ENCODE results near the gene COL24A1.
"Not testable (repeated sequence)": the region's sequence is repeated elsewhere in the genome, so short reads cannot be mapped to it uniquely, and the experiment has no call there.

Gene COL24A1

DNA sequence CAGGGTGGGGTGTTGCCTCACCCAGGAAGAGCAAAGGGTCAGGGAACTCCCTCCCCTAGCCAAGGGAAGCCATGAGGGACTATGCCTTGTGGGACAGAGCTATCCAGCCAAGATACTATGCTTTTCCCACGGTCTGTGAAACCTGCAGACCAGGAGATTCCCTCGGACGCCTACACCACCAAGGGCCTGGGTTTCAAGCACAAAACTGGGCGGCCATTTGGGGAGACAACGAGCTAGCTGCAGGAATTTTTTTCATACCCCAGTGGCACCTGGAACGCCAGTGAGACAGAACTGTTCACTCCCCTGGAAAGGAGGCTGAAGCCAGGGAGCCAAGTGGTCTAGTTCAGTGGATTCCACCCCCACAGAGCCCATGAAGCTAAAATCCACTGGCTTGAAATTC is 84.7 kb downstream of the COL24A1 start:
- not testable (repeated sequence) for DNase-seq

- DNase-seq: no peak
These were observed 86.8 kb downstream of the COL24A1 start for GRCh38 chr1:86069757-86070145.

- DNase-seq: no peak
These were observed 87.5 kb downstream of the COL24A1 start for GRCh38 chr1:86068841-86069756.

- DNase-seq: peak; percentile 30
These were observed 88.3 kb downstream of the COL24A1 start for GRCh38 chr1:86068271-86068721.

- DNase-seq: peak; percentile 35
These were observed 88.9 kb downstream of the COL24A1 start for GRCh38 chr1:86067626-86068025.

DNA sequence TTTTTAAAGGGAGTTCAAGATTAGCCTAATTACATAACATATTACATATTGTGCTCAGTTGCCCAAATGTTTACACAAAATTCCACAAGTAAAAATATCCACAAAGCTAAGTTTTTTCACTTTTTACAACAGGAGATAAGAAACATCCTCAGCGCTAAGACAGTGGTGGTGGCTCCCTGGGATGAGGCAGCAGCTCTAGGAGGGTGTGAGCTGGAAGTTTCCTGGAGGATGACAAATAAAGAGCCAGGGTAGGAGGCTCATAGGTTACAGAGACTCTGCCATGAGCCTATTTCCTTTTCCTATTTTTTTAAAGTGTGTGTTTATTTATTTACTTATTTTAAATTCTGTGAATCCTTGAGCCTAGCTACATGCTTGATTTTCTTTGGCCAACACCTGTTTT is 91.7 kb downstream of the COL24A1 start:
- no peak for DNase-seq

DNA sequence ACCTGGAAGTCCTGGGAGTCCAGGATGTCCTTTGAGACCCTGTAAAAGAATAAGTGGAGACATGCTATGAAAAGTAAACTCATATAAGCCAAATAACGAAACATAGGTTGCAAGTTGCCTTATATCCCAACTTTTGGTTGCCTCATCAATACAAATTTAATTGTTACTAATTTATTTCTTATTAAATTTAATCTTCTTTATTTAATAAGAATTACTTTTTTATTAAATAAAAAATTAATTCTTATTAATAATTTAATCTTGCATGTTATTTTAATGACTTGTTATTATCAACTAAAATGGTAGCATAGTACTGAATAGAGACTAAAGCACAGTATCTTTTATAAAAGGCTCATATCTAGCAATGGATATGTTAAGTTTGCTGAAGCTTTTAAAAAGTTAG is 92.9 kb downstream of the COL24A1 start:
- no peak for DNase-seq

- peak; percentile 7 for DNase-seq
These were observed 94.1 kb downstream of the COL24A1 start for GRCh38 chr1:86062453-86062852.

- DNase-seq: peak; percentile 35
These were observed 95.0 kb downstream of the COL24A1 start for GRCh38 chr1:86061551-86061990.

DNA sequence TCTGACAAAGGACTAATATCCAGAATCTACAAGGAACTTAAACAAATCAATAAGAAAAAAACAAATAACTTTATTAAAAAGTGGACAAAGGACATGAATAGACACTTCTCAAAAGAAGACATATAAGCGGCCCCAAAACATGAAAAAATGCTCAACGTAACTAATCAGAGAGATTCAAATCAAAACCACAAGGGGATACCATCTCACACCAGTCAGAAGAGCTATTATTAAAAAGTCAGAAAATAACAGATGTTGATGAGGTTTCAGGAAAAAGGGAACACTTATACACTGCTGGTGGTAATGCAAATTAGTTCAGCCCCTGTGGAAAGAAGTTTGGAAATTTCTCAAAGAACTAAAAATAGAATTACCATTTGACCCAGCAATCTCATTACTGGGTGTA is 102.2 kb downstream of the COL24A1 start:
- DNase-seq: no peak

GRCh38 chr1:86052948-86053698 is 103.4 kb downstream of the COL24A1 start:
- DNase-seq: no peak

- no peak for DNase-seq
These were observed 121.5 kb downstream of the COL24A1 start for GRCh38 chr1:86035101-86035500.

DNA sequence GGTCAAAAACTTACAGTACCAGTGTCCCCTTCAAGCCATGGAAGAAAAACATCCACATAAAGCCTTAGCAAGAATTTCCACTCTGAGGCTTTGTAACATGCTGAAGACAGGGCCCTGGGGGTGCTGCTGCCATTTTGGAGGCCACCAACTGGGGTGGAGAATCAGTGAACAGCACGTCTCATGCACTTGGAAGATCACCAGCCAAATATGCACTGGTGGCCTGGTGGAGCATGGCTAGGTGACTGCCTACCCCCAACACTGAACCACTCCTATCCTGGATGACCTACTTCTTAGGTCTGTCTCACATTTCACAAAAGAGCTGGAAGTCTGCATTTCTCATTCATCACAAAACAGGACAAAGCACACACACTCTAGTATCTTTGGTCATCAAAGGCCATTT is 126.4 kb downstream of the COL24A1 start:
- no peak for DNase-seq

DNA sequence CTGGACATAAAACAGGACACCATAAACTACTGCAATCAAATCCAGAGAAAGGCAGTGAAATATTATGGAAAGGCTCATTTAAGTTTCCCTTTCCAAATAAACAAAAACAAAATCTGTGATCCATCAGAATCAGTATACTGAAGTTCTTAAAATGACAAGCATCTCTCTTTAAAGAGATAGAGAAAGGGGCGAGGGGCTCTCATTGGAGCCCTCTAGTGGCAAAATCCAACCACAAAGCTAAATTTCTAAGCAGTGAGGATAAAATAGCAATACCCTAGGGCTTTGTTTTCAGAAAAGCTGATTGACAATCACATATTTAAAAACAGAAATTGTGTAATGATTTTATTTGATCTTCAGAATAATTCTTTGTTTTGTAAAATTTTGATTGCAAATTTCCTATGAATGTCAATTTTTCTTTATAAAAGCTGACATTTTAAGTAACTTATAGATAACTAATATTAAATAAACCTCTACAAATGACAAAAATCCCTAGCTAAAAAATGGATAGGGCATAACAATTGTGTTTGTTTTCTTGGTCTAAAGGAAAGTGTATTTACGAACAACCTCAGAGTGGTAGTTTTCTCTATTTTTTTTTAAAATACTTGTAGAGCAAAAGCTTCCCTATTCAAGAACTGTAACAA is 138.2 kb downstream of the COL24A1 start:
- DNase-seq: peak; percentile 79

GRCh38 chr1:86016076-86016759 is 140.4 kb downstream of the COL24A1 start:
- DNase-seq: no peak

- DNase-seq: no peak
These were observed 141.2 kb downstream of the COL24A1 start for GRCh38 chr1:86015375-86015774.

DNA sequence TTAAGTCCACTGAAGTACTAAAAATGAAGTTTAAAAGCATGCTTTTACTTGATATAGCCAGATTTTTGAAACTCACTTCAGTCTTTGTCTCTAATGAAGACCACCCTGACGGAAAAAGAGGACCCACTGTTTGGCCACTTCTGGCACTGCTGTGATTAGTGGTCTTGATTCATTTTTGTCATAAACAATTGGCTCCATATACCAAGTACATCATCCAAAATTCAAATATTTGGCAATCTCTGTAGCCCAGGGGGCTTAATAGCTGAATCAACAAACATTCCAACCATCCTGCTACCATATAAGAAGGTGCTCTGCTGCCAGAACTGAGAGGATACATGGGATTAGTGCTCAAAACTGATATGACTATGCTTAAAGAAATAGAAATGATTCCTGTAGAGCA is 156.0 kb downstream of the COL24A1 start:
- DNase-seq: peak; percentile 18

GRCh38 chr1:85998105-85998855 is 158.3 kb downstream of the COL24A1 start:
- no peak for DNase-seq

GRCh38 chr1:85992791-85993190 is 163.8 kb downstream of the COL24A1 start:
- peak; percentile 48 for DNase-seq

GRCh38 chr1:85991261-85991660 is 165.3 kb downstream of the COL24A1 start:
- DNase-seq: no peak

DNA sequence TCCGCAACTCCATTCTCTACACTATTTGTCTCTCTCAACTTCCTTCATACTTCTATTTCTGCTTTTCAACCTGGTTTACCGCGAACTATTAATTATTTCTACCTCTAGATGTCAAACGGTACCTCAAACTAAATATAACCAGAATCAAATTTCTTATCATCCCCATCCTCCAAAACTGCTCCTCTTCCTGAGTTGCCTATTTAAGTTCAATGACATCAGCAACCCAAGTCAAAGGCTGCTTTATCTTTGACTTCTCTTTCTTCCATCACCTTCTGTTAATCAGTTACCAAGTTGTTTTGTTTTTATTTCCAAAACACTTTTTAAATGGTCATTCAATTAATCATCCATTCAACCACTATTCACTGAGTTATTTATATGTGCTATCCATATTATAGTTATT is 171.9 kb downstream of the COL24A1 start:
- DNase-seq: no peak

- no peak for DNase-seq
These were observed 173.3 kb downstream of the COL24A1 start for GRCh38 chr1:85983316-85983715.

Data from eye (tissue), 1 donor.